H1 (cell line): Measurements from ENCODE around the gene STX8. TPM values are rescaled to one million over a fixed set of nuclear protein-coding genes. Genes with fewer than 3 reads are reported as not detected.

Experiments used
- CTCF ChIA-PET: fragments of 300-600 bp; sonication (Branson Sonifier 250); formaldehyde crosslinking; loops from one replicate; lab custom pipeline; 2021; ENCODE audit not compliant: partially characterized antibody; lab: Charles Lee
- POLR2A ChIA-PET: fragments of 300-600 bp; sonication (Branson Sonifier 250); formaldehyde crosslinking; loops from one replicate; lab custom pipeline; 2021; ENCODE audit warnings: inconsistent platforms; ENCODE audit not compliant: partially characterized antibody; lab: Charles Lee
- DNase-seq, 2 experiments: peaks; one replicate each; pipeline versions ENCODE4 v3.0.0 to v3.0.0-alpha.2; 2010 to 2022; ENCODE audit warnings: low spot score in 2 of 2, low read depth in 1 of 2, mixed read lengths in 1 of 2
- FAIRE-seq: peaks from 2 replicates; lab custom pipeline; 2011; peaks lifted over from hg19 to GRCh38; lab: Jason Lieb, UNC
- H2AFZ ChIP-seq: 2 replicates; pipeline ENCODE4 v1.8.1; 2012; ENCODE audit warnings: low read length, inconsistent platforms
- H2AK5ac ChIP-seq: 2 replicates; pipeline ENCODE4 v1.6.1; 2013; ENCODE audit warnings: low read depth, low read length
- H2BK120ac ChIP-seq: replicated peaks from 2 replicates; pipeline ENCODE3; 2013; ENCODE audit warnings: low read depth, low read length, inconsistent platforms
- H2BK12ac ChIP-seq: 2 replicates; pipeline ENCODE4 v1.6.1; 2013; ENCODE audit warnings: low read depth, low read length
- H2BK15ac ChIP-seq: 2 replicates; pipeline ENCODE4 v1.6.1; 2013; ENCODE audit warnings: low read length
- H2BK20ac ChIP-seq: 2 replicates; pipeline ENCODE4 v1.6.1; 2013; ENCODE audit warnings: low read length
- H2BK5ac ChIP-seq: 2 replicates; pipeline ENCODE4 v1.6.1; 2013; ENCODE audit warnings: low read depth, low read length
- H3K14ac ChIP-seq: 2 replicates; pipeline ENCODE4 v1.6.1; 2013; ENCODE audit warnings: inconsistent platforms; ENCODE audit not compliant: insufficient read length
- H3K18ac ChIP-seq: 2 replicates; pipeline ENCODE4 v1.6.1; 2013; ENCODE audit warnings: low read length; ENCODE audit errors: extremely low read depth
- H3K23ac ChIP-seq: 2 replicates; pipeline ENCODE4 v1.6.1; 2013; ENCODE audit warnings: inconsistent platforms; ENCODE audit not compliant: insufficient read length
- H3K23me2 ChIP-seq: 2 replicates; pipeline ENCODE4 v1.6.1; 2013; ENCODE audit warnings: low read depth, low read length
- H3K27ac ChIP-seq: 2 replicates; pipeline ENCODE4 v1.6.1; 2011; ENCODE audit warnings: low read depth, low read length, inconsistent platforms
- H3K27me3 ChIP-seq, 4 experiments: replicated peaks in 1 of 4; 1 replicate in 1 of 4; 2 replicates in 3 of 4; pipeline versions ENCODE4 v1.6.1 to v1.8.1; 2011 to 2013; ENCODE audit warnings: low read length in 3 of 4, mild to moderate bottlenecking in 3 of 4, inconsistent platforms in 2 of 4, mixed read lengths in 2 of 4, moderate library complexity in 1 of 4; ENCODE audit not compliant: control insufficient read depth in 3 of 4, insufficient read depth in 3 of 4; ENCODE audit errors: extremely low read depth in 1 of 4
- H3K36me3 ChIP-seq, 4 experiments: 2 replicates each; pipeline versions ENCODE4 v1.6.1 to v1.8.1; 2011 to 2013; ENCODE audit warnings: mild to moderate bottlenecking in 4 of 4, low read length in 3 of 4, moderate library complexity in 2 of 4, control low read depth in 1 of 4, inconsistent platforms in 1 of 4; ENCODE audit not compliant: insufficient read depth in 4 of 4, control insufficient read depth in 2 of 4
- H3K4ac ChIP-seq: replicated peaks from 2 replicates; pipeline ENCODE3; 2013; ENCODE audit warnings: low read length, low read depth, mixed read lengths, inconsistent platforms; ENCODE audit not compliant: insufficient read length
- H3K4me1 ChIP-seq, 4 experiments: replicated peaks in 1 of 4; 1 replicate in 1 of 4; 2 replicates in 3 of 4; pipeline versions ENCODE4 v1.6.1 to v1.8.1; 2011 to 2013; ENCODE audit warnings: low read length in 3 of 4, inconsistent platforms in 2 of 4, mixed read lengths in 1 of 4; ENCODE audit not compliant: insufficient read depth in 4 of 4, control insufficient read depth in 3 of 4
- H3K4me2 ChIP-seq, 2 experiments: 2 replicates each; pipeline versions ENCODE4 v1.6.1 to v1.8.1; 2011 to 2013; ENCODE audit warnings: low read depth in 2 of 2, low read length in 2 of 2, control low read depth in 1 of 2, inconsistent platforms in 1 of 2, mild to moderate bottlenecking in 1 of 2; ENCODE audit not compliant: insufficient read depth in 1 of 2
- H3K4me3 ChIP-seq, 4 experiments: fragments of 200-600, 300-600 bp in 1 of 4; sonication (generic), shearing (Covaris generic), sonication (Bioruptor Twin) in 1 of 4; 2 replicates each; pipeline versions ENCODE4 v1.5.1 to v1.8.1; 2011 to 2016; ENCODE audit warnings: low read length in 4 of 4, low read depth in 3 of 4, control low read depth in 2 of 4, inconsistent platforms in 2 of 4, mild to moderate bottlenecking in 2 of 4, mixed read lengths in 1 of 4, moderate library complexity in 1 of 4; ENCODE audit not compliant: insufficient read depth in 2 of 4; ENCODE audit errors: extremely low read depth in 1 of 4
- H3K56ac ChIP-seq: replicated peaks from 2 replicates; pipeline ENCODE3; 2013; ENCODE audit warnings: low read depth, mild to moderate bottlenecking, mixed read lengths, low read length, inconsistent platforms; ENCODE audit not compliant: insufficient read length
- H3K79me1 ChIP-seq: 2 replicates; pipeline ENCODE4 v1.6.1; 2013; ENCODE audit warnings: low read depth, low read length, control low read depth
- H3K79me2 ChIP-seq, 2 experiments: 2 replicates each; pipeline versions ENCODE4 v1.6.1 to v1.8.1; 2012 to 2013; ENCODE audit warnings: low read length in 2 of 2, mild to moderate bottlenecking in 2 of 2, inconsistent platforms in 1 of 2; ENCODE audit not compliant: insufficient read depth in 2 of 2, control insufficient read depth in 1 of 2
- H3K9ac ChIP-seq, 4 experiments: replicated peaks in 1 of 4; 1 replicate in 1 of 4; 2 replicates in 3 of 4; pipeline versions ENCODE4 v1.6.1 to v1.8.1; 2011 to 2013; ENCODE audit warnings: low read depth in 3 of 4, low read length in 3 of 4, control low read depth in 2 of 4, mild to moderate bottlenecking in 2 of 4, moderate library complexity in 2 of 4, inconsistent platforms in 1 of 4; ENCODE audit errors: extremely low read depth in 1 of 4
- H3K9me3 ChIP-seq, 2 experiments: 2 replicates each; pipeline versions ENCODE4 v1.6.1 to v1.8.1; 2012 to 2013; ENCODE audit warnings: mild to moderate bottlenecking in 2 of 2, moderate library complexity in 2 of 2, control low read depth in 1 of 2, inconsistent platforms in 1 of 2, low read depth in 1 of 2, low read length in 1 of 2, mixed read lengths in 1 of 2; ENCODE audit not compliant: insufficient read depth in 2 of 2
- H4K20me1 ChIP-seq, 2 experiments: replicated peaks in 1 of 2; 2 replicates each; pipeline versions ENCODE3 to v1.8.1; 2011 to 2013; ENCODE audit warnings: inconsistent platforms in 2 of 2, low read length in 2 of 2, mild to moderate bottlenecking in 1 of 2; ENCODE audit not compliant: insufficient read depth in 2 of 2, control insufficient read depth in 1 of 2
- H4K5ac ChIP-seq: 2 replicates; pipeline ENCODE4 v1.6.1; 2013; ENCODE audit warnings: low read length, low read depth, mixed read lengths, inconsistent platforms; ENCODE audit not compliant: insufficient read length
- H4K8ac ChIP-seq: 2 replicates; pipeline ENCODE4 v1.8.0; 2013; ENCODE audit warnings: mild to moderate bottlenecking, moderate library complexity, low read length, inconsistent platforms; ENCODE audit not compliant: insufficient read depth; ENCODE audit errors: extremely low read depth
- H4K91ac ChIP-seq: replicated peaks from 2 replicates; pipeline ENCODE3; 2013; ENCODE audit warnings: low read length, mixed read lengths, inconsistent platforms; ENCODE audit not compliant: insufficient read length
- ASH2L ChIP-seq: fragments of 200-600, 300-600 bp; sonication (generic); IDR thresholded peaks from one replicate; pipeline ENCODE4 v1.7.1; 2017; ENCODE audit warnings: low read length
- CREB1 ChIP-seq: IDR thresholded peaks from 2 replicates; pipeline ENCODE4 v1.6.1; 2012; ENCODE audit warnings: inconsistent platforms
- CTCF ChIP-seq, 3 experiments: IDR thresholded peaks; 1 replicate in 2 of 3; 2 replicates in 1 of 3; pipeline versions ENCODE4 v1.5.1 to v1.6.1; 2011; ENCODE audit warnings: low read length in 3 of 3, mild to moderate bottlenecking in 3 of 3, inconsistent platforms in 2 of 3, low read depth in 1 of 3, moderate library complexity in 1 of 3; ENCODE audit not compliant: insufficient read depth in 1 of 3; ENCODE audit errors: control extremely low read depth in 1 of 3
- EP300 ChIP-seq, 2 experiments: IDR thresholded peaks; 1 replicate in 1 of 2; 2 replicates in 1 of 2; pipeline ENCODE4 v1.6.1; 2011 to 2012; ENCODE audit warnings: low read depth in 2 of 2, low read length in 2 of 2, mild to moderate bottlenecking in 2 of 2, borderline replicate concordance in 1 of 2, inconsistent platforms in 1 of 2, moderate library complexity in 1 of 2
- HDAC6 ChIP-seq: IDR thresholded peaks from one replicate; pipeline ENCODE4 v1.7.1; 2012; ENCODE audit warnings: low read depth, mild to moderate bottlenecking, inconsistent platforms, low read length, moderate library complexity
- JUND ChIP-seq: IDR thresholded peaks from 2 replicates; pipeline ENCODE4 v1.6.1; 2011; ENCODE audit warnings: mild to moderate bottlenecking, improper control_type of control experiment, low read length
- MAFK ChIP-seq: IDR thresholded peaks from 2 replicates; pipeline ENCODE4 v1.6.1; 2012; ENCODE audit warnings: low read depth, mild to moderate bottlenecking, improper control_type of control experiment, low read length
- NRF1 ChIP-seq: IDR thresholded peaks from 2 replicates; pipeline ENCODE4 v1.6.1; 2011; ENCODE audit warnings: mild to moderate bottlenecking, low read depth, low read length, improper control_type of control experiment
- POU5F1 ChIP-seq: IDR thresholded peaks from 2 replicates; pipeline ENCODE4 v1.6.1; 2011; ENCODE audit warnings: low read depth, mild to moderate bottlenecking, low read length, moderate library complexity
- SUZ12 ChIP-seq: fragments of 200-600 bp; sonication (generic); IDR thresholded peaks from 2 replicates; pipeline ENCODE4 v1.6.1; 2012; ENCODE audit warnings: mild to moderate bottlenecking, inconsistent platforms, low read length, moderate library complexity, mixed read lengths
- YY1 ChIP-seq: IDR thresholded peaks from 2 replicates; pipeline ENCODE4 v1.6.1; 2011; ENCODE audit warnings: low read depth, mild to moderate bottlenecking, low read length
- ZNF274 ChIP-seq: IDR thresholded peaks from 2 replicates; pipeline ENCODE4 v1.7.0; 2012; ENCODE audit warnings: low read length, borderline replicate concordance; ENCODE audit errors: extremely low read depth
- WGBS, 2 experiments: shearing (Covaris generic) in 1 of 2; methylation state at CpG; one replicate each; pipeline versions ENCODE4 v1.1.6 to v1.1.7; 2013 to 2015; ENCODE audit warnings: low lambda C conversion rate in 2 of 2, mixed read lengths in 2 of 2, inconsistent platforms in 1 of 2, low coverage in 1 of 2, missing lambda C conversion rate in 1 of 2; ENCODE audit not compliant: insufficient replicate concordance in 2 of 2, insufficient coverage in 1 of 2, insufficient read length in 1 of 2; ENCODE audit errors: extremely low coverage in 1 of 2, missing lambda C conversion rate in 1 of 2; 5-methylcytosine and 5-hydroxymethylcytosine counted together
- polyA plus RNA-seq, 7 experiments: library from polyadenylated mRNA; depleted of rRNA in 3 of 7; stranded (reverse) in 5 of 7; unstranded in 2 of 7; fragments of >200 nt in 5 of 7; fragments of 200-250 nt in 2 of 7; gene quantifications; 1 replicate in 5 of 7; 2 replicates in 1 of 7; 4 replicates in 1 of 7; pipeline versions ENCODE4 v1.2.1 to v1.2.3, GENCODE V29; 2011 to 2013; ENCODE audit warnings: missing spikeins in 2 of 7, mixed read lengths in 2 of 7
- total RNA-seq: library from RNA; stranded (reverse); fragmentation: NEBNext Ultra II Directional; extraction: Animal tissue kit (Norgen Biotek cat#: 25700); gene quantifications from 2 replicates; pipeline ENCODE4 v1.2.1, GENCODE V29; 2021

STX8 gene
- total and polyA plus RNA-seq, 2 of the 8 experiments (the other 6 are each of a cell fraction or from before 2014, with no cell fraction given), result 22.8 to 42.5 TPM

GRCh38 chr17:9308069-9308468, 267.6 kb downstream of the STX8 start:
- Histone ChIP-seq H2BK15ac (no peak overlapping the region), H3K23ac (no peak overlapping the region), H2AFZ (no peak overlapping the region), H3K9me3 (no peaks in the 10 kb centered on the region), H3K18ac (peak overlapping the region; percentile 62; the same call in 1 of the 2 replicates), H3K36me3 (no peaks in the 10 kb centered on the region), H3K4me1 (peaks cover 4 to 10% (median 5%) of the 10 kb centered on the region in 4 experiments; a peak in 5 of 7 replicates), H3K4me2 (no peak overlapping the region), H3K79me2 (no peaks in the 10 kb centered on the region), H2AK5ac (no peak overlapping the region), H3K79me1 (no peaks in the 10 kb centered on the region), H2BK120ac (no peak overlapping the region), H3K56ac (no peak overlapping the region), H2BK12ac (peak overlapping the region; percentile 22), H3K27ac (no peak overlapping the region), H4K8ac (no peak overlapping the region), H4K5ac (no peak overlapping the region), H3K4me3 (no peak overlapping the region), H4K20me1 (no peaks in the 10 kb centered on the region), H3K9ac (no peak overlapping the region), H3K23me2 (no peaks in the 10 kb centered on the region), H2BK5ac (0 out of 2 replicates have a peak overlapping the region, but pooled peaks have one; percentile 52), H3K4ac (no peak overlapping the region), H3K27me3 (no peaks in the 10 kb centered on the region), H3K14ac (no peak overlapping the region), H4K91ac (no peak overlapping the region), H2BK20ac (peak overlapping the region; percentile 64; the same call in 1 of the 2 replicates)
- POLR2A ChIA-PET, result interaction anchor here (0.6 kb wide), 1 partner anchor 11 kb away, joined by 3 read pairs; no protein-coding TSS in a partner anchor
- no peak for FAIRE-seq
- DNase-seq, result no peak
- CTCF ChIA-PET, result interaction anchor here (1.2 to 2.3 kb wide), 3 partner anchors 14 to 214 kb away, joined by 4 to 10 read pairs (median 4); no protein-coding TSS in a partner anchor
- WGBS, 2 experiments, result 86% methylated on average over 6 of the region's 6 CpGs; no CpG with 5 or more reads in 1 of the 2 experiments
- no peak for TF ChIP-seq EP300 (IDR thresholded peaks at IDR 0.05; ENCODE audit: borderline replicate concordance in 1 of 2, low read depth in 2 of 2, low read length in 2 of 2)
- TF ChIP-seq SUZ12, result no peak
- no peak for TF ChIP-seq YY1
- TF ChIP-seq JUND, result no peak
- TF ChIP-seq NRF1, result no peak
- TF ChIP-seq MAFK, result no peak
- TF ChIP-seq CREB1, result no peak
- no peak for TF ChIP-seq CTCF (IDR thresholded peaks at IDR 0.05; ENCODE audit: control extremely low read depth in 1 of 3, insufficient read depth in 1 of 3, low read depth in 1 of 3, low read length in 3 of 3)
- TF ChIP-seq POU5F1, result no peak
- no peak for TF ChIP-seq ASH2L
- TF ChIP-seq HDAC6, result no peak
- no peak for TF ChIP-seq ZNF274
